Activated CD8-positive, alpha-beta T cell treated with anti-CD3 and anti-CD28 coated beads, Interleukin-2, amount 10 ng/mL, durations not matched to agents 7 days and 5 days (primary cell): Measurements from ENCODE around the gene RGS13. TPM values are rescaled to one million over a fixed set of nuclear protein-coding genes. Genes with fewer than 3 reads are reported as not detected.

Experiments used
- total RNA-seq, 2 experiments: library from RNA; stranded (reverse); gene quantifications; one replicate each; pipeline ENCODE4 v1.2.3, GENCODE V29; 2021

RGS13 gene
- total RNA-seq, 2 experiments from 2014 or later: not detected

Other genes starting within 250 kb of the RGS13 start
- 10 to 100 TPM; 13.8 to 15.7 TPM for gene RGS1, start 60.4 kb upstream of the RGS13 start, total RNA-seq
- gene RGS2, start 172.9 kb downstream of the RGS13 start, total RNA-seq: 1 to 10 TPM; 6.2 to 6.5 TPM